Mucosa of gallbladder (tissue), 1 donor: ENCODE results near the gene FAM47E. TPM values are rescaled to one million over a fixed set of nuclear protein-coding genes. Genes with fewer than 3 reads are reported as not detected.

Experiments used
- total RNA-seq: library from RNA; stranded (reverse); gene quantifications from one replicate; pipeline ENCODE4 v1.2.1, GENCODE V29; 2021
- donor health status: DM: no; HTN: no; CAD: no.

The FAM47E gene
- total RNA-seq, 1 donor from 2014 or later, result 13.8 TPM

Other genes with a start within 250 kb of the FAM47E start
- gene CXCL9, start 244.2 kb upstream of the FAM47E start, total RNA-seq, result 0.35 TPM
- gene CXCL10, start 228.2 kb upstream of the FAM47E start, total RNA-seq, result 0.81 TPM
- gene CXCL11, start 215.7 kb upstream of the FAM47E start, total RNA-seq, result not detected
- gene ART3, start 177.0 kb upstream of the FAM47E start, total RNA-seq, result 1.6 TPM
- gene NUP54, start 103.3 kb upstream of the FAM47E start, total RNA-seq, result 23.5 TPM
- gene SCARB2, start 37.9 kb upstream of the FAM47E start, total RNA-seq, result 213 TPM
- 16.3 TPM for gene STBD1, start 55.0 kb downstream of the FAM47E start, total RNA-seq
- gene CCDC158, start 169.4 kb downstream of the FAM47E start, total RNA-seq, result 0.55 TPM
- gene SHROOM3, start 183.5 kb downstream of the FAM47E start, total RNA-seq, result 320 TPM